Measurements from ENCODE around the gene DISP2.

GRCh38 chr15:40313531-40314398, 44.3 kb upstream of the DISP2 start:
- TF ChIP-seq POLR2A (IDR thresholded peaks at IDR 0.05) (no peak), CTCF (IDR thresholded peaks at IDR 0.05) (no peak)
